ENCODE measurements around the gene ZNF41. TPM values are rescaled to one million over a fixed set of nuclear protein-coding genes. Genes with fewer than 3 reads are reported as not detected.

ZNF41 gene
- total RNA-seq, 4 donors from 2014 or later, result 11.0 to 18.1 (median 14.5) TPM

DNA sequence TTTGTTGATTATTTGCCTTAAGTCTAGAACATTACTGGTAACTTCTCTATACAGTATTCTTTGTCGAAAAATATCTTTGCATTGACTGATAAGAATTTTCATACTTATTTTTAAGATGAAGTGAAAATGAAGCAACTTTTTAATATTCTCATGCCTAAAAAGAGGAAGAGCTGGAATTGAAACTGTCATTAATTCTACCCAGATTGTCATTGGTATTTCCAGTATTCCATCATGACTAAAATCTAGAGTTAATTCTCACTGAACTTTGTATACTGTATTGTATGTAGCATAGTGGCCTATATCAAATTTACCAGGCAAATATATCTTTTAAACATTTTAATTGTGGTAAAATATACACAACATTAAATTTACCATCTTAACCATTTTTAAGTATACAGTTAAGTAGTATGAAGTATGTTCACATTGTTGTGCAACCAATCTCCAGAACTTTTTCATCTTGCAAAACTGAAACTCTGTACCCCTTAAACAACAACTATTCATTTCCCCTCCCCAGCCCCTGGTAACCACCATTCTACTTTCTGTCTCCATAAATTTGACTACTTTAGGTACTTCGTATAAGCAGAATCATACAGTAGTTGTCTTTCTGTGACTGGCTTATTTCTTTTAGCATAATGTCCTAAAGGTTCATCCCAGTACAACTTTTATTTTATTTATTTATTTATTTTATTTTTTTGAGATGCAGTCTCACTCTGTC, 24.3 kb upstream of the ZNF41 start:
- H3K27ac ChIP-seq, result no peak overlapping the region
- DNase-seq, result no peak
- H3K36me3 ChIP-seq, result no peaks in the 10 kb centered on the region
- no peaks in the 10 kb centered on the region for H3K27me3 ChIP-seq
- TF ChIP-seq POLR2A (IDR thresholded peaks at IDR 0.05), result no peak
- TF ChIP-seq, protein P1, sequence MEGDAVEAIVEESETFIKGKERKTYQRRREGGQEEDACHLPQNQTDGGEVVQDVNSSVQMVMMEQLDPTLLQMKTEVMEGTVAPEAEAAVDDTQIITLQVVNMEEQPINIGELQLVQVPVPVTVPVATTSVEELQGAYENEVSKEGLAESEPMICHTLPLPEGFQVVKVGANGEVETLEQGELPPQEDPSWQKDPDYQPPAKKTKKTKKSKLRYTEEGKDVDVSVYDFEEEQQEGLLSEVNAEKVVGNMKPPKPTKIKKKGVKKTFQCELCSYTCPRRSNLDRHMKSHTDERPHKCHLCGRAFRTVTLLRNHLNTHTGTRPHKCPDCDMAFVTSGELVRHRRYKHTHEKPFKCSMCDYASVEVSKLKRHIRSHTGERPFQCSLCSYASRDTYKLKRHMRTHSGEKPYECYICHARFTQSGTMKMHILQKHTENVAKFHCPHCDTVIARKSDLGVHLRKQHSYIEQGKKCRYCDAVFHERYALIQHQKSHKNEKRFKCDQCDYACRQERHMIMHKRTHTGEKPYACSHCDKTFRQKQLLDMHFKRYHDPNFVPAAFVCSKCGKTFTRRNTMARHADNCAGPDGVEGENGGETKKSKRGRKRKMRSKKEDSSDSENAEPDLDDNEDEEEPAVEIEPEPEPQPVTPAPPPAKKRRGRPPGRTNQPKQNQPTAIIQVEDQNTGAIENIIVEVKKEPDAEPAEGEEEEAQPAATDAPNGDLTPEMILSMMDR (IDR thresholded peaks at IDR 0.05), result no peak
- no peak overlapping the region for H3K4me3 ChIP-seq (replicated peaks in 1 of 3)
- no peaks in the 10 kb centered on the region for H3K9me3 ChIP-seq
- no peaks in the 10 kb centered on the region for H3K4me1 ChIP-seq
- intact Hi-C loops (cut with DNase I), result no loop called here
- 88 to 90% methylated on average over 2 of the region's 2 CpGs for WGBS, 2 donors

DNA sequence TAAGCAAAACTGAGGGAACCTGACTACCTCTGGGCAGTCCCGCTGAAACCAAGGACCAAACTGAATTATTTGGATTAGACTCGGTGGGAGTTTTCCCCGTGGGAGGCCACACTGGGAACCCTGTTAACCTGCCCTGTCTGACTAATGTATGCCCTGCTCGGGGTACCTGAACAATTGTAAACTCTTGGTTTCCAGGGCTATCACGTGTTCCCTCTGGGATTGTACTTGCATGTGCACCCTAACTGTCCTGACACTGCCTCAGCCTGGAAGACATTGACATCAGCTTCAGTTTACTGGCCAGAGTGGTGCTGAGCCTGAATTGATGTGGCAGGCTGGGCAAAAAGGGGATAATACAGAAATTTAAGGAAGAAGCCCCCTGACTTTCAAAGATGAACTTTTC, 20.1 kb upstream of the ZNF41 start:
- DNase-seq, result no peak
- no peaks in the 10 kb centered on the region for H3K27me3 ChIP-seq
- WGBS, 2 donors, result 71 to 87% methylated on average over 1 to 3 of the region's 5 CpGs
- no peaks in the 10 kb centered on the region for H3K36me3 ChIP-seq
- intact Hi-C loops (cut with DNase I), result no loop called here
- no peak overlapping the region for H3K27ac ChIP-seq
- H3K9me3 ChIP-seq, result no peaks in the 10 kb centered on the region
- no peaks in the 10 kb centered on the region for H3K4me1 ChIP-seq
- no peak overlapping the region for H3K4me3 ChIP-seq (replicated peaks in 1 of 3)
- TF ChIP-seq, protein P1 (IDR thresholded peaks at IDR 0.05), result no peak
- no peak for TF ChIP-seq POLR2A (IDR thresholded peaks at IDR 0.05)

DNA sequence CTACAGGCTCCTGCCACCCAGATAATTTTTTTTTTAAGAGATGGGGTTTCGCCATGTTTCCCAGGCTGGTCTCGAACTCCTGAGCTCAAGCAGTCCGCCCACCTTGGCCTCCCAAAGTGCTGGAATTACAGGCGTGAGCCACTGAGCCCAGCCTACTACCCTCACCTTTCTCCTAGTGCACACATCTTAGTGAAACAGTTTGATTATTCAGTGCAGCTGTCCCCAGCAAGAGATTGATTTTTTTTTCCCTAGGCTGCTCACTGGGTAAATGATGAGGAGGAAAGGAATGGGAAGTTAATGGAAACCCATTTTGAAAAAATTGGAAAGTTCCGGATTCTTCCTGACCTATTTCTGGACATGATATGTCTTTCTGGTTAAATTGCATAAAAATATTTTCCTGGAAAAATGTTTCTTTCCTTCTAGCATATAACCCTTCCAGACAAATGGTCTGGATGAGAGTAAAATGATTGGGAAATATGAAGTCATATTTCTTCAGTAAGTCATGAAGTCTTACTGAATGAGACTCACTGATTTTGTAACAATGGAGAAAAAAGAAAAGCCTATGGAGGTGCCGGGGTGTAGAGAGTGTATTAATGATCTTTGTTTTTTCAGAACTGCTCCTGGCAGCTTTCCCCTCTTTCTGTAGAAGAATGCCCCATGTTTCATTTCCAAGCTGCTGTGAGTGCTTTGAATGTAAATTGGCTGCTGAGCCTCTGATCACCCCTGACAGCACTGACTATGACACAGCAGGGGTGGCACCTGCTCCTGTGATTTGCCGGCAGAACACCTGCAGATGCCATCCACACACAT, 19.5 kb upstream of the ZNF41 start:
- DNase-seq, result no peak
- Histone ChIP-seq H3K9me3 (no peaks in the 10 kb centered on the region), H3K36me3 (no peaks in the 10 kb centered on the region), H3K27ac (no peak overlapping the region), H3K4me1 (no peaks in the 10 kb centered on the region), H3K27me3 (no peaks in the 10 kb centered on the region), H3K4me3 (replicated peaks in 1 of 3) (no peak overlapping the region)
- intact Hi-C loops (cut with DNase I), result no loop called here
- WGBS, 2 donors, result 66 to 77% methylated on average over 6 to 7 of the region's 7 CpGs
- no peak for TF ChIP-seq POLR2A (IDR thresholded peaks at IDR 0.05)
- TF ChIP-seq, protein P1 (IDR thresholded peaks at IDR 0.05), result no peak

DNA sequence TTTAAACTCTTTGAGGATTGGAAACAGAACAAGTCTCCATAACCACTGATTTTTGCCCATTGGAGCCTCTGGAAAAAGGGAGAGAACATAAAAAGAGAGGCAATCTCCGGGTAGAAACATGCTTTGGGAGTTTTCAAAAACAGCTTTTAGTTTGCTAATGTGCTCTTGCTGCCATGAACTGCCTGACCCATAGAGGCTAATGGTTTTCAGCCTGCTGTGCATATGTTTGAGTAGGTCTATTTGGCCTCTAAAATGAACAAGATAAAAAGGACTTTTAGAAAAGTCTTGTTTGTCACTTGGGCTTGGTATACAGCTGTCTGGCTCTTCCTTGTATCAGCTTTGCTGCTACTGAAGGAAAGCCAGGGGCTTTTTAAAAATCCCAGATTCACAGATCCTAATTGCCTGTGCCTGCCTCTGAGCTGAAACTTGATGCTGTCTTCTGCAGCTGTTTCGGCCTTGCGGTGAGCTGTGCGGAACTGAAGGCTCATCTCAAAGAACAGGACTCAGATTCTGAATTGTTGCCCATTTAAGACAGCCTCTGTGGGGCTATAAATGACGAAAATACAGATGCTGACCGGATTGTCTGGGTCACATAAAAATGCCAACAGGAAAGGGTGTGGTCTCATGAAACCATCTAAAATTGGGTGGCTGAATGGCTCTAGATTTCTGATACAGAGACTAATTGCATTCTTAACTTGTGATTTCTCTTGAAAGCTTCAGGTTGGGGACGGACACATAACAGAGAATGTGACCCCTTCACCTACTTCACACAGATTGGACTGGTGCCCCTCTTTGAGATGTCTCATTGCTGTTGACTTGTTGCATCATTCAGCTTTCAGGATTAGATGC, 18.4 kb upstream of the ZNF41 start:
- no peak for DNase-seq
- Histone ChIP-seq H3K36me3 (no peaks in the 10 kb centered on the region), H3K9me3 (no peaks in the 10 kb centered on the region), H3K4me1 (no peaks in the 10 kb centered on the region), H3K27me3 (no peaks in the 10 kb centered on the region), H3K4me3 (replicated peaks in 1 of 3) (no peak overlapping the region), H3K27ac (no peak overlapping the region)
- TF ChIP-seq, protein P1 (IDR thresholded peaks at IDR 0.05), result no peak
- intact Hi-C loops (cut with DNase I), result no loop called here
- 49 to 83% methylated on average over 7 of the region's 7 CpGs for WGBS, 2 donors

All from thyroid gland (tissue), 4 donors.